SK-N-SH treated with all-trans-retinoic acid at 6 μM for 48 hours (cell line): Measurements from ENCODE around the gene ASB7.
"Not testable (repeated sequence)": the region's sequence is repeated elsewhere in the genome, so short reads cannot be mapped to it uniquely, and the experiment has no call there.

Source experiments
- ATAC-seq: fragments of 200-7000 bp; cut with Tn5 transposase; 3 replicates; pipeline ENCODE4 v1.9.1; 2020; ENCODE audit warnings: mild to moderate bottlenecking, moderate library complexity
- ARNTL ChIP-seq: fragments of 450-650 bp; formaldehyde crosslinking; IDR thresholded peaks from 2 replicates; pipeline ENCODE4 v1.5.0; 2020; ENCODE audit warnings: low read depth, mild to moderate bottlenecking, moderate library complexity, borderline replicate concordance
- BACH2 ChIP-seq: fragments of 250-450 bp; sonication (Bioruptor Pico); IDR thresholded peaks from 2 replicates; pipeline ENCODE4 v1.9.0; 2021; ENCODE audit warnings: mild to moderate bottlenecking, borderline replicate concordance
- CSDC2 ChIP-seq: fragments of 250-450 bp; sonication (Bioruptor Pico); IDR thresholded peaks from 2 replicates; pipeline ENCODE4 v1.5.0; 2020; ENCODE audit warnings: mild to moderate bottlenecking, moderate library complexity
- CSRNP3 ChIP-seq: fragments of 250-450 bp; sonication (Bioruptor Pico); IDR thresholded peaks from 2 replicates; pipeline ENCODE4 v1.5.1; 2021; ENCODE audit warnings: mild to moderate bottlenecking, moderate library complexity
- ESRRG ChIP-seq: fragments of 250-450 bp; sonication (Bioruptor Pico); IDR thresholded peaks from 2 replicates; pipeline ENCODE4 v1.6.1; 2021; ENCODE audit warnings: mild to moderate bottlenecking
- GLIS3 ChIP-seq: fragments of 250-450 bp; sonication (Bioruptor Pico); IDR thresholded peaks from 2 replicates; pipeline ENCODE4 v1.5.0; 2020; ENCODE audit warnings: mild to moderate bottlenecking, moderate library complexity
- OSR1 ChIP-seq: fragments of 250-450 bp; sonication (Bioruptor Pico); IDR thresholded peaks from 2 replicates; pipeline ENCODE4 v1.8.0; 2022; ENCODE audit warnings: moderate library complexity, mild to moderate bottlenecking, inconsistent platforms
- PPARA ChIP-seq: fragments of 250-450 bp; sonication (Bioruptor Pico); IDR thresholded peaks from 2 replicates; pipeline ENCODE4 v1.5.0; 2020; ENCODE audit warnings: mild to moderate bottlenecking, borderline replicate concordance
- RARB ChIP-seq: fragments of 250-450 bp; sonication (Bioruptor Pico); IDR thresholded peaks from 2 replicates; pipeline ENCODE4 v1.8.0; 2021; ENCODE audit warnings: mild to moderate bottlenecking, moderate library complexity
- SNAI2 ChIP-seq: fragments of 250-450 bp; sonication (Bioruptor Pico); IDR thresholded peaks from 2 replicates; pipeline ENCODE4 v1.5.0; 2020; ENCODE audit warnings: mild to moderate bottlenecking, moderate library complexity
- TCF4 ChIP-seq: fragments of 250-450 bp; sonication (Bioruptor Pico); IDR thresholded peaks from 2 replicates; pipeline ENCODE4 v1.8.0; 2021; ENCODE audit warnings: mild to moderate bottlenecking, moderate library complexity, borderline replicate concordance
- TOX ChIP-seq: fragments of 250-450 bp; sonication (Bioruptor Pico); IDR thresholded peaks from 2 replicates; pipeline ENCODE4 v1.8.0; 2021; ENCODE audit warnings: mild to moderate bottlenecking, moderate library complexity, borderline replicate concordance
- ZC3H10 ChIP-seq: fragments of 250-450 bp; sonication (Bioruptor Pico); IDR thresholded peaks from 2 replicates; pipeline ENCODE4 v1.5.1; 2021; ENCODE audit warnings: mild to moderate bottlenecking, moderate library complexity
- ZFP30 ChIP-seq: fragments of 450-650 bp; formaldehyde crosslinking; IDR thresholded peaks from 2 replicates; pipeline ENCODE4 v1.5.0; 2022; ENCODE audit warnings: mild to moderate bottlenecking, moderate library complexity
- ZNF70 ChIP-seq: fragments of 450-650 bp; formaldehyde crosslinking; IDR thresholded peaks from 2 replicates; pipeline ENCODE4 v1.5.0; 2020; ENCODE audit warnings: mild to moderate bottlenecking, moderate library complexity
- ZNF8 ChIP-seq: fragments of 450-650 bp; formaldehyde crosslinking; IDR thresholded peaks from 2 replicates; pipeline ENCODE4 v1.5.0; 2020; ENCODE audit warnings: mild to moderate bottlenecking, moderate library complexity
- TF ChIP-seq, protein P1 (sequence below): fragments of 250-450 bp; sonication (Bioruptor Pico); IDR thresholded peaks from 2 replicates; pipeline ENCODE4 v1.5.1; 2020; ENCODE audit warnings: low read depth, mild to moderate bottlenecking, moderate library complexity
- TF ChIP-seq, protein P2 (sequence below): fragments of 250-450 bp; sonication (Bioruptor Pico); IDR thresholded peaks from 2 replicates; pipeline ENCODE4 v1.8.0; 2021; ENCODE audit warnings: low read depth, mild to moderate bottlenecking, moderate library complexity, borderline replicate concordance

ASB7 gene

GRCh38 chr15:100670505-100671021 is 68.2 kb downstream of the ASB7 start:
- no peak for ATAC-seq
- TF ChIP-seq, protein P1, sequence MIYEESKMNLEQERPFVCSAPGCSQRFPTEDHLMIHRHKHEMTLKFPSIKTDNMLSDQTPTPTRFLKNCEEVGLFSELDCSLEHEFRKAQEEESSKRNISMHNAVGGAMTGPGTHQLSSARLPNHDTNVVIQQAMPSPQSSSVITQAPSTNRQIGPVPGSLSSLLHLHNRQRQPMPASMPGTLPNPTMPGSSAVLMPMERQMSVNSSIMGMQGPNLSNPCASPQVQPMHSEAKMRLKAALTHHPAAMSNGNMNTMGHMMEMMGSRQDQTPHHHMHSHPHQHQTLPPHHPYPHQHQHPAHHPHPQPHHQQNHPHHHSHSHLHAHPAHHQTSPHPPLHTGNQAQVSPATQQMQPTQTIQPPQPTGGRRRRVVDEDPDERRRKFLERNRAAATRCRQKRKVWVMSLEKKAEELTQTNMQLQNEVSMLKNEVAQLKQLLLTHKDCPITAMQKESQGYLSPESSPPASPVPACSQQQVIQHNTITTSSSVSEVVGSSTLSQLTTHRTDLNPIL (CRISPR knock-in tag) = no peak
- TF ChIP-seq ZNF70 (CRISPR knock-in tag) (no peak), TCF4 (CRISPR knock-in tag) (no peak), ESRRG (CRISPR knock-in tag) (no peak), RARB (CRISPR knock-in tag) (no peak), GLIS3 (CRISPR knock-in tag) (no peak), ARNTL (CRISPR knock-in tag) (no peak), PPARA (CRISPR knock-in tag) (no peak), ZC3H10 (CRISPR knock-in tag) (no peak)

- no peak for ATAC-seq
- TF ChIP-seq TCF4 (CRISPR knock-in tag) (no peak), SNAI2 (CRISPR knock-in tag) (no peak), GLIS3 (CRISPR knock-in tag) (no peak), ZC3H10 (CRISPR knock-in tag) (no peak), BACH2 (no peak), ESRRG (CRISPR knock-in tag) (no peak), ZFP30 (CRISPR knock-in tag) (no peak)
- TF ChIP-seq, protein P2, sequence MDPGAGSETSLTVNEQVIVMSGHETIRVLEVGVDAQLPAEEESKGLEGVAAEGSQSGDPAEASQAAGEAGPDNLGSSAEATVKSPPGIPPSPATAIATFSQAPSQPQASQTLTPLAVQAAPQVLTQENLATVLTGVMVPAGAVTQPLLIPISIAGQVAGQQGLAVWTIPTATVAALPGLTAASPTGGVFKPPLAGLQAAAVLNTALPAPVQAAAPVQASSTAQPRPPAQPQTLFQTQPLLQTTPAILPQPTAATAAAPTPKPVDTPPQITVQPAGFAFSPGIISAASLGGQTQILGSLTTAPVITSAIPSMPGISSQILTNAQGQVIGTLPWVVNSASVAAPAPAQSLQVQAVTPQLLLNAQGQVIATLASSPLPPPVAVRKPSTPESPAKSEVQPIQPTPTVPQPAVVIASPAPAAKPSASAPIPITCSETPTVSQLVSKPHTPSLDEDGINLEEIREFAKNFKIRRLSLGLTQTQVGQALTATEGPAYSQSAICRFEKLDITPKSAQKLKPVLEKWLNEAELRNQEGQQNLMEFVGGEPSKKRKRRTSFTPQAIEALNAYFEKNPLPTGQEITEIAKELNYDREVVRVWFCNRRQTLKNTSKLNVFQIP = no peak
Measured at GRCh38 chr15:100671124-100671680, 68.8 kb downstream of the ASB7 start.

GRCh38 chr15:100671858-100672543 is 69.6 kb downstream of the ASB7 start:
- peak; percentile 97 for ATAC-seq
- TF ChIP-seq RARB (CRISPR knock-in tag) (no peak), SNAI2 (CRISPR knock-in tag) (no peak), ZNF70 (CRISPR knock-in tag) (no peak), TCF4 (CRISPR knock-in tag) (no peak), CSRNP3 (no peak), GLIS3 (CRISPR knock-in tag) (no peak), ZNF8 (no peak), ARNTL (CRISPR knock-in tag) (no peak), CSDC2 (CRISPR knock-in tag) (no peak), BACH2 (no peak), TOX (CRISPR knock-in tag) (no peak)
- TF ChIP-seq, protein P2 = no peak

- TF ChIP-seq OSR1 (CRISPR knock-in tag) (no peak), ZNF8 (peak; percentile 85), TCF4 (CRISPR knock-in tag) (peak; percentile 71)
- peak; percentile 52 for ATAC-seq
Measured at GRCh38 chr15:100672959-100673358, 70.6 kb downstream of the ASB7 start.

DNA sequence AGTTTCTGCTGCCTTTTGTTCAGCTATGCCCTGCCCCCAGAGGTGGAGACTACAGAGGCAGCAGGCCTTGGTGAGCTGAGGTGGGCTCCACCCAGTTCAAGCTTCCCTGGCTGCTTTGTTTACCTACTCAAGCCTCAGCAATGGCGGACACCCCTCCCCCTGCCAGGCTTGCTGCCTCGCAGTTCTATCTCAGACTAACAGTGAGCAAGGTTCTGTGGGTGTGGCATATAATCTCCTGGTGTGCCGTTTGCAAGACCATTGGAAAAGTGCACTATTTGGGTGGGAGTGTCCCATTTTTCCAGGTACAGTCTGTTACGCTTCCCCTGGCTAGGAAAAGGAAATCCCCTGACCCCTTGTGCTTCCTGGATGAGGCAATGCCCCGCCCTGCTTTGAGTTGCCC is 76.8 kb downstream of the ASB7 start:
- ATAC-seq = not testable (repeated sequence)
